ENCODE measurements around the gene MADCAM1. TPM values are rescaled to one million over a fixed set of nuclear protein-coding genes. Genes with fewer than 3 reads are reported as not detected.
A peak's percentile ranks its signal among the peaks of the same experiment; 100 is the strongest.

The MADCAM1 gene
- total RNA-seq, 1 donor from 2014 or later = 1.2 TPM

DNA sequence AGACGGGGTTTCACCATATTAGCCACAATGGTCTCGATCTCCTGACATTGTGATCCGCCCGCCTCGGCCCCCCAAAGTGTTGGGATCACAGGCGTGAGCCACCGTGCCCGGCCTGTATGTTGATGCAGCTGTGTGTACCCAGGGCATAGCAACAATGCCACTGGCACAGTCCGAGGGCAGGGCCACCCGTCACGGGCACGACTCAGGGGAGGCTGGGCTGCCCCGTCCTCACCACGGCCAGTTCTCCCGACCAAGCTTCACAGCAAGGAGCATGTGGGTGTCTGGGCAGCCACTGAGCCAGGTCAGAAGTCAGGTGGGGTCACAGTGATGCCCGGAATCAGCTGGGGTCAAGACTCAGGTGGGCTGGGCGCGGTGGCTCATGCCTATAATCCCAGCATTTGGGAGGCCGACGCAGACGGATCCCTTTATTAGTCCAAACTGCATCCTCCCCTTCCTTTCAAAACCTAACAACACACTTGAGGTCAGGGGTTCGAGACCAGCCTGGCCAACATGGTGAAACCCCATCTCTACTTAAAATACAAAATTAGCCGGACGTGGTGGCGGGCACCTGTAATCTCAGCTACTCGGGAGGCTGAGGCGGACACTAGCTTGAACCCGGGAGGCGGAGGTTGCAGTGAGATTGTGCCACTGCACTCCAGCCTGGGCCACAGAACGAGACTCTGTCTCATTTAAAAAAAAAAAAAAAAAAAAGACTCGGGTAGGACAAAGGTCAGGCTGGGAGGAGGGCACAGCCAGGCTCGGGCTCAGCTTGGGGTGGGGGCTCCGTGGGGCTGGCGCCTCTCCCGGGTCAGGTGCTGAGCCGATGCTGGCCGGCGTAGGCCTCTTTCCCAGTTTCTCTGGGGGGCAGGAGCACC lies 34.1 kb downstream of the MADCAM1 start:
- Histone ChIP-seq H3K27me3 (no peaks in the 10 kb centered on the region), H3K4me3 (peak overlapping the region; percentile 92), H3K4me1 (peaks cover 20% of the 10 kb centered on the region), H3K36me3 (no peaks in the 10 kb centered on the region), H3K9me3 (no peaks in the 10 kb centered on the region), H3K27ac (peak overlapping the region; percentile 91)
- intact Hi-C loops (cut with DNase I) = no loop called here
- no peak for ATAC-seq
- no peak for DNase-seq
- TF ChIP-seq, protein P1, sequence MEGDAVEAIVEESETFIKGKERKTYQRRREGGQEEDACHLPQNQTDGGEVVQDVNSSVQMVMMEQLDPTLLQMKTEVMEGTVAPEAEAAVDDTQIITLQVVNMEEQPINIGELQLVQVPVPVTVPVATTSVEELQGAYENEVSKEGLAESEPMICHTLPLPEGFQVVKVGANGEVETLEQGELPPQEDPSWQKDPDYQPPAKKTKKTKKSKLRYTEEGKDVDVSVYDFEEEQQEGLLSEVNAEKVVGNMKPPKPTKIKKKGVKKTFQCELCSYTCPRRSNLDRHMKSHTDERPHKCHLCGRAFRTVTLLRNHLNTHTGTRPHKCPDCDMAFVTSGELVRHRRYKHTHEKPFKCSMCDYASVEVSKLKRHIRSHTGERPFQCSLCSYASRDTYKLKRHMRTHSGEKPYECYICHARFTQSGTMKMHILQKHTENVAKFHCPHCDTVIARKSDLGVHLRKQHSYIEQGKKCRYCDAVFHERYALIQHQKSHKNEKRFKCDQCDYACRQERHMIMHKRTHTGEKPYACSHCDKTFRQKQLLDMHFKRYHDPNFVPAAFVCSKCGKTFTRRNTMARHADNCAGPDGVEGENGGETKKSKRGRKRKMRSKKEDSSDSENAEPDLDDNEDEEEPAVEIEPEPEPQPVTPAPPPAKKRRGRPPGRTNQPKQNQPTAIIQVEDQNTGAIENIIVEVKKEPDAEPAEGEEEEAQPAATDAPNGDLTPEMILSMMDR (IDR thresholded peaks at IDR 0.05) = no peak

DNA sequence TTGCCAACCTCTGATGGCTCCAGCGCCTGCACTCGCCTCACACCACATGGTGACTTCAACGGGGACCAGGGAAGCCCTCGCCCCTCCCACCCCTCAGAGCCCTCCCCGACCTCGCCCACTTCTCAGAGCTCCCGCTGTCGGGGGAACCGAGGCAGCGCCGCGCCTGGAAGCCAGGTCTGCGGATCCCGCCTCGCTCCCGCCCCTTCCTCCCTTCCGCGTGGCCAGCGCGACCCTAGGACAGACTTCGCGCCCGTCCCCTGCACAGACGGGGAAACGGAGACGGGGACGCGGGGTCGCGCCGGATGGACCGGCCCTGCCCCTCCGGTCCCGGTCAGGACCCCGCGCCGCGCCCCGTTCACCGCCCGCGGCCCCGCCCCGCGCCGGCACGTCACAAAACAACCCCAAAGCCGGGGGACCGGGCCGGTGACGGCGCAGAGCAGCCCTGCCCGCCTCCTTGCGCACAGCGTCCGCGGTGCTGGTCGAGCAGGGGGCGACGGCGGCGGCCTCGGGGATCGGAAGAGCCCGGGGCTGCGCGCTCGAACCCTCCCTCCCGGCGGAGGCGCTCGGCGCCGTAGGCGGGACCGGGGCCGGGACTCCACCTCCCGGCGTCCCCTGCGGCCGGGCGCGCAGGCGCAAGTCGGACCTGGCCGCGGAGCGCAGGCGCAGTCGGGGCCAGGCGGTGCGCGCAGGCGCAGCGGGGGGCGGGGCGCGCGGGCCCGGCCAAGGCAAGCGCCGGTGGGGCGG lies 34.9 kb downstream of the MADCAM1 start:
- DNase-seq (peak; percentile 92), ATAC-seq (peak; percentile 88)
- H3K4me3 ChIP-seq = peak overlapping the region; percentile 92
- H3K27me3 ChIP-seq = no peaks in the 10 kb centered on the region
- H3K27ac ChIP-seq = peak overlapping the region; percentile 91
- no peaks in the 10 kb centered on the region for H3K9me3 ChIP-seq
- TF ChIP-seq, protein P1 (IDR thresholded peaks at IDR 0.05) = no peak
- intact Hi-C loops (cut with DNase I) = no loop called here
- H3K36me3 ChIP-seq = peaks cover 2% of the 10 kb centered on the region
- H3K4me1 ChIP-seq = peaks cover 21% of the 10 kb centered on the region

DNA sequence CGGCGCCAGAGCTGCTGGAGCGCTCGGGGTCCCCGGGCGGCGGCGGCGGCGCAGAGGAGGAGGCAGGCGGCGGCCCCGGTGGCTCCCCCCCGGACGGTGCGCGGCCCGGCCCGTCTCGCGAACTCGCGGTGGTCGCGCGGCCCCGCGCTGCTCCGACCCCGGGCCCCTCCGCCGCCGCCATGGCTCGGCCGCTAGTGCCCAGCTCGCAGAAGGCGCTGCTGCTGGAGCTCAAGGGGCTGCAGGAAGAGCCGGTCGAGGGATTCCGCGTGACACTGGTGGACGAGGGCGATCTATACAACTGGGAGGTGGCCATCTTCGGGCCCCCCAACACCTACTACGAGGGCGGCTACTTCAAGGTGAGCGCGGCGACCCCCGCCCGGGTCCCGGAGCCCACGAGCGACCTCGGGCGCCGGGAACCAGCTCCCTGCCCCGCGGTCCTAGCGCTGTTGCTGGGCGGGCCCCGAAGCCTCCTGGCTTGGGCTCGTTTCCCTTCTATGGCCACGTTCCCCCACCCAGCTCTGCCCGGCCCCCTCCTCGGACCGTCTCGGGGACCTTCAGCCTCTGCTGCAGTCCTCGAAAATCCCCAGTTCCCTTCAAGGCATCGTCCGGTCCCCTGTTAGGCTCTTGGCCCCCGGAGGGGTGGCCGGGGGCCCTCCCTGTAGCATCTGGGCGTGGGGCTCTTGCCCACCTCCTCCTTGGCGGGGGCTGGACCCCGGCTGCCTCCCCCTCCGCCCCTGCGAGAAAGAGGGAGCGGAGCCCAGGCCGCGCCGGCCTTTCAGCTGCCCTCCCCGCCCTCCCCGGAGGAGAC lies 35.7 kb downstream of the MADCAM1 start, which contains the start of gene CDC34:
Gene CDC34, plus strand, starts transcription at position 8 of the 808 bp plus-strand sequence. Its CDS starts 172 bp downstream, at position 180.
- H3K4me1 ChIP-seq = peaks cover 21% of the 10 kb centered on the region
- ATAC-seq = peak; percentile 0
- intact Hi-C loops (cut with DNase I) = no loop called here
- peak within 1 kb of the TSS; percentile 99 for H3K4me3 ChIP-seq
- TF ChIP-seq, protein P1 (IDR thresholded peaks at IDR 0.05) = no peak
- no peaks in the 10 kb centered on the region for H3K9me3 ChIP-seq
- H3K27ac ChIP-seq = peak within 1 kb of the TSS; percentile 91
- peaks cover 9% of the 10 kb centered on the region for H3K36me3 ChIP-seq
- H3K27me3 ChIP-seq = no peaks in the 10 kb centered on the region
- no peak for DNase-seq

DNA sequence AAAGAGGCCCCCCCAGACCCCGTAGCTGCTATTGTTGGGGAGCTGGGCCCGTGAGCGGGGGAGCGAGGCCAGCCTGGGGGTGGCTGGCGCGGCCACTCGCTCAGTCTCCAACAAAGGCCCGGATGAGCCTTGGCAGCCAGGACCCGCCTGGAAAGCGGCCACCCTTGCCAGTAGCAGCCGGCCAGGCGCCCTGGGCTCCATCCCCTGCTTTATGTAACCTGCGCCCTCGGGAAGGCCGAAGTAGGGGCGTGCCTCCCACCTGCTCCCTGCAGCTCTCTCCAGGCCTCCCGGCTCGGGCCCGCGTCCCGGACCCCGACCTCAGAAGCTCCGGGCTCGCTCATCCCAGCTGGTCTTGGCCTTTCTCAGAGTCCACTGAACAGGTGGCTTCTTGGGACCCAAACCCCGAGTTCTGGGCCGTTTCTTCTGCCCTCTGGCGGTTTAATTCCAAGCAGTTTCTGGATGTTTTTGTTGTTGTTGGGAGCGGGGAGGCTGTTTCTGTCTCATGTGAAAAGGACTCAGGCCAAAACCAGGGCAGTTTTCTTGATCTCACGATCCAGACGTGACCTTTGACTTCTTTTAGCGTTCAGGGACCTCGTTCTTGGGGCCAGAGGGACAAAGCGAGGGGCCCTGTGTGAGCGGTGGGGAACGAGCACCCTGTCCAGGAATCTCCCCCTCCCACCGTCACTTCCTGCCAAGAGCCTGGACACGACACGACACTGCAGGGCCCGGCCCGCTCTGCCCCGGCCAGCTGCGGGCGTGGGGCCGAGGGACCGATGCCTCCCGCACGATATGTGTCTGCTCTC lies 36.5 kb downstream of the MADCAM1 start:
- H3K27me3 ChIP-seq = no peaks in the 10 kb centered on the region
- ATAC-seq (peak; percentile 24), DNase-seq (peak; percentile 86)
- peaks cover 21% of the 10 kb centered on the region for H3K4me1 ChIP-seq
- H3K36me3 ChIP-seq = peaks cover 15% of the 10 kb centered on the region
- peak overlapping the region; percentile 84 for H3K27ac ChIP-seq
- peak overlapping the region; percentile 99 for H3K4me3 ChIP-seq
- intact Hi-C loops (cut with DNase I) = no loop called here
- TF ChIP-seq, protein P1 (IDR thresholded peaks at IDR 0.05) = peak; percentile 54
- H3K9me3 ChIP-seq = no peaks in the 10 kb centered on the region
